B cell (primary cell): ENCODE measurements around the gene POU2AF1. TPM values are rescaled to one million over a fixed set of nuclear protein-coding genes. Genes with fewer than 3 reads are reported as not detected.

ENCODE experiments used
- ATAC-seq: fragments of 200-7000 bp; cut with Tn5 transposase; one replicate; pipeline ENCODE4 v1.10.0; 2021; ENCODE audit warnings: low read depth, mild to moderate bottlenecking, moderate number of reproducible peaks, moderate library complexity
- CTCF ChIA-PET: fragments of 350-600 bp; sonication (Branson Sonifier 250); formaldehyde crosslinking; loops from one replicate; lab custom pipeline; 2021; ENCODE audit warnings: antibody characterized with exemption, inconsistent platforms; lab: Charles Lee
- POLR2A ChIA-PET: fragments of 350-600 bp; sonication (Branson Sonifier 250); formaldehyde crosslinking; loops from one replicate; lab custom pipeline; 2021; ENCODE audit warnings: antibody characterized with exemption; lab: Charles Lee
- DNase-seq: peaks from one replicate; pipeline ENCODE4 v3.0.0; 2013
- H2AFZ ChIP-seq: 2 replicates; pipeline ENCODE4 v1.6.1; 2012; ENCODE audit warnings: mild to moderate bottlenecking, low read depth, low read length; ENCODE audit not compliant: insufficient read depth, poor library complexity, severe bottlenecking
- H3K27ac ChIP-seq, 2 donors: 1 replicate in 1 of 2; 2 replicates in 1 of 2; pipeline ENCODE4 v1.5.1; 2012 to 2013; ENCODE audit warnings: low read length in 2 of 2, mild to moderate bottlenecking in 2 of 2, moderate library complexity in 1 of 2
- H3K27me3 ChIP-seq, 4 experiments: fragments of 200-600 bp in 1 of 4; sonication (generic) in 1 of 4; replicated peaks in 1 of 4; 1 replicate in 2 of 4; 2 replicates in 2 of 4; pipeline versions ENCODE4 v1.6.1 to v1.7.0; 2013 to 2016; ENCODE audit warnings: low read length in 3 of 4, mild to moderate bottlenecking in 2 of 4, mixed read lengths in 1 of 4, moderate library complexity in 1 of 4; ENCODE audit not compliant: insufficient read depth in 4 of 4, control insufficient read depth in 3 of 4; ENCODE audit errors: control extremely low read depth in 1 of 4
- H3K36me3 ChIP-seq, 2 experiments: replicated peaks in 1 of 2; 1 replicate in 1 of 2; 2 replicates in 1 of 2; pipeline versions ENCODE4 v1.6.1 to v1.7.1; 2013; ENCODE audit warnings: low read length in 1 of 2; ENCODE audit not compliant: insufficient read depth in 2 of 2, control insufficient read depth in 1 of 2; ENCODE audit errors: control extremely low read depth in 1 of 2, extremely low read depth in 1 of 2
- H3K4me1 ChIP-seq, 2 donors: fragments of 200-600 bp in 1 of 2; sonication (generic) in 1 of 2; 1 replicate in 1 of 2; 2 replicates in 1 of 2; pipeline versions ENCODE4 v1.5.1 to v1.6.1; 2013 to 2017; ENCODE audit warnings: low read length in 2 of 2; ENCODE audit not compliant: control insufficient read depth in 2 of 2, insufficient read depth in 2 of 2
- H3K4me2 ChIP-seq: replicated peaks from 2 replicates; pipeline ENCODE3; 2012; ENCODE audit warnings: mild to moderate bottlenecking, low read depth, low read length; ENCODE audit not compliant: poor library complexity, severe bottlenecking
- H3K4me3 ChIP-seq, 5 experiments: fragments of 200-600 bp in 1 of 5; sonication (generic) in 1 of 5; 1 replicate in 3 of 5; 2 replicates in 2 of 5; pipeline versions ENCODE4 v1.5.1 to v1.7.0; 2011 to 2016; ENCODE audit warnings: low read length in 4 of 5, mild to moderate bottlenecking in 4 of 5, low read depth in 2 of 5, control low read depth in 1 of 5, moderate library complexity in 1 of 5; ENCODE audit not compliant: insufficient read depth in 1 of 5; ENCODE audit errors: control extremely low read depth in 1 of 5, extremely low read depth in 1 of 5
- H3K79me2 ChIP-seq: fragments of 200-600 bp; sonication (generic); one replicate; pipeline ENCODE4 v1.6.0; 2016; ENCODE audit warnings: low read length; ENCODE audit not compliant: control insufficient read depth, insufficient read depth
- H3K9ac ChIP-seq: fragments of 200-600 bp; sonication (generic); 2 replicates; pipeline ENCODE4 v1.6.1; 2017; ENCODE audit warnings: mild to moderate bottlenecking, low read length, moderate library complexity
- H3K9me3 ChIP-seq, 3 donors: one replicate each; pipeline versions ENCODE4 v1.6.1 to v1.7.1; 2013; ENCODE audit warnings: low read length in 2 of 3; ENCODE audit not compliant: control insufficient read depth in 2 of 3, insufficient read depth in 1 of 3; ENCODE audit errors: control extremely low read depth in 1 of 3
- H4K20me1 ChIP-seq: 2 replicates; pipeline ENCODE4 v1.6.0; 2012; ENCODE audit warnings: mild to moderate bottlenecking, low read length; ENCODE audit not compliant: insufficient read depth, control insufficient read depth, poor library complexity, severe bottlenecking
- H3K27ac Mint-ChIP-seq: one replicate; pipeline ENCODE4 v1.8.0; 2021; ENCODE audit warnings: mixed read lengths
- H3K27me3 Mint-ChIP-seq: one replicate; pipeline ENCODE4 v1.8.0; 2021; ENCODE audit warnings: mixed read lengths
- H3K4me1 Mint-ChIP-seq: one replicate; pipeline ENCODE4 v1.8.0; 2021; ENCODE audit warnings: mixed read lengths
- H3K4me3 Mint-ChIP-seq: one replicate; pipeline ENCODE4 v1.8.0; 2021; ENCODE audit warnings: mixed read lengths
- H3K9me3 Mint-ChIP-seq: one replicate; pipeline ENCODE4 v1.8.0; 2022; ENCODE audit warnings: mixed read lengths; ENCODE audit not compliant: insufficient read depth
- CTCF ChIP-seq: fragments of 200-600 bp; IDR thresholded peaks from one replicate; pipeline ENCODE4 v1.8.0; 2022; ENCODE audit warnings: antibody characterized with exemption, mild to moderate bottlenecking
- EZH2 ChIP-seq: IDR thresholded peaks from 2 replicates; pipeline ENCODE4 v1.6.1; 2012; ENCODE audit warnings: borderline replicate concordance, low read depth, mild to moderate bottlenecking, moderate library complexity, low read length; ENCODE audit not compliant: insufficient read depth, poor library complexity, severe bottlenecking
- WGBS: methylation state at CpG from one replicate; pipeline ENCODE4 v1.1.5; 2013; ENCODE audit warnings: missing lambda C conversion rate; ENCODE audit not compliant: insufficient coverage; 5-methylcytosine and 5-hydroxymethylcytosine counted together
- intact Hi-C: fragments of 100-400 bp; cut with micrococcal nuclease; formaldehyde crosslinking; loops from one replicate; pipeline ENCODE4 v1.10.0; 2022
- polyA plus RNA-seq: library from polyadenylated mRNA; depleted of rRNA; stranded (reverse); fragments of >200 nt; gene quantifications from 2 replicates; pipeline ENCODE4 v1.2.3, GENCODE V29; 2012
- total RNA-seq, 2 donors: library from RNA; stranded (reverse); fragments of 120-200 nt in 1 of 2; gene quantifications; 1 replicate in 1 of 2; 2 replicates in 1 of 2; pipeline versions ENCODE4 v1.2.3 to v1.2.4, GENCODE V29; 2013 to 2022

Gene POU2AF1
- total and polyA plus RNA-seq, 2 donors (not counting 1 experiment from before 2014, with no cell fraction given): 308 to 407 TPM

- TF ChIP-seq CTCF (no peak), EZH2 (no peak)
- H3K4me1 Mint-ChIP-seq: peaks cover 67% of the 10 kb centered on the region
- H3K27me3 ChIP-seq: no peaks in the 10 kb centered on the region
- H3K4me1 ChIP-seq: peaks cover 71 to 76% of the 10 kb centered on the region in 2 donors
- ChIA-PET CTCF (interaction anchor here (0.6 to 32.5 kb wide), 6 partner anchors 9 to 77 kb away, joined by 3 to 922 read pairs (median 6); partner anchors contain the start of gene POU2AF1), POLR2A (no interaction called here)
- H3K27me3 Mint-ChIP-seq: no peaks in the 10 kb centered on the region
- no peaks in the 10 kb centered on the region for H3K9me3 Mint-ChIP-seq
- H3K27ac Mint-ChIP-seq: peak overlapping the region; percentile 75
- H3K4me2 ChIP-seq: peak overlapping the region; percentile 20
- H3K4me3 Mint-ChIP-seq: no peak overlapping the region
- H3K36me3 ChIP-seq: peaks cover 0 to 88% of the 10 kb centered on the region in 2 experiments
- no peak overlapping the region for H3K9ac ChIP-seq
- no peaks in the 10 kb centered on the region for H3K9me3 ChIP-seq
- peak overlapping the region; percentile 20 to 71 for H3K27ac ChIP-seq
- no peak for ATAC-seq
- intact Hi-C loops: no loop called here
- no peak overlapping the region for H2AFZ ChIP-seq
- 97% methylated on average over 5 of the region's 6 CpGs for WGBS
- DNase-seq: no peak
- H3K4me3 ChIP-seq: no peak overlapping the region
- peaks cover 96% of the 10 kb centered on the region for H4K20me1 ChIP-seq
- H3K79me2 ChIP-seq: peaks cover 81% of the 10 kb centered on the region
Observed at GRCh38 chr11:111360150-111361043, 18.7 kb downstream of the POU2AF1 start.
